Suprapubic skin (tissue), 3 donors: Measurements from ENCODE around the gene SLC25A10.

Experiments
- EP300 ChIP-seq: sonication (generic); formaldehyde crosslinking; IDR thresholded peaks from one replicate; pipeline ENCODE4 v1.6.1; 2017; ENCODE audit warnings: antibody characterized with exemption
- POLR2A ChIP-seq, 2 donors: fragments of 450-650 bp; IDR thresholded peaks; one replicate each; pipeline ENCODE4 v1.6.1; 2017; ENCODE audit warnings: antibody characterized with exemption in 2 of 2, mild to moderate bottlenecking in 2 of 2, moderate library complexity in 2 of 2
- TF ChIP-seq, protein P1 (sequence below), 2 donors: fragments of 200-600 bp in 1 of 2; fragments of 450-650 bp in 1 of 2; sonication (generic) in 1 of 2; IDR thresholded peaks; one replicate each; pipeline ENCODE4 v1.5.1; 2016 to 2019; ENCODE audit warnings: antibody characterized with exemption in 2 of 2, mild to moderate bottlenecking in 1 of 2, moderate library complexity in 1 of 2

DNA sequence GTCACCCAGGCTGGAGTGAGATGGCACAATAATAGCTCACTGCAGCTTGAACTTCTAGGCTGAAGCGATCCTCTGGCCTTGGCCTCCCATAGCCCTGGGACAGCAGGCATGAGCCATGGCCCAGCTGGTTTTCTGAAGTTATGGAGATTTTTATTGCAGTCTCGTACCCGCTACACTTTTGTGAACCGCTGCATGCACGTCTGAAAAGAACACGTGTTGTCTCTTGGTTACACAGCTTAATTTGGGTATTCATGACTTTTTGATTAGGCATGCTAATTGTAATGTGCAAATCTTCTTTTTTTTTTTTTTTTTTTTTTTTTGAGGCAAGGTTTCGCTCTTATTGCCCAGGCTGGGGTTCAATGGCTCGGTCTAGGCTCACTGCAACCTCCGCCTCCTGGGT is 13.4 kb downstream of the SLC25A10 start:
- TF ChIP-seq, protein P1, sequence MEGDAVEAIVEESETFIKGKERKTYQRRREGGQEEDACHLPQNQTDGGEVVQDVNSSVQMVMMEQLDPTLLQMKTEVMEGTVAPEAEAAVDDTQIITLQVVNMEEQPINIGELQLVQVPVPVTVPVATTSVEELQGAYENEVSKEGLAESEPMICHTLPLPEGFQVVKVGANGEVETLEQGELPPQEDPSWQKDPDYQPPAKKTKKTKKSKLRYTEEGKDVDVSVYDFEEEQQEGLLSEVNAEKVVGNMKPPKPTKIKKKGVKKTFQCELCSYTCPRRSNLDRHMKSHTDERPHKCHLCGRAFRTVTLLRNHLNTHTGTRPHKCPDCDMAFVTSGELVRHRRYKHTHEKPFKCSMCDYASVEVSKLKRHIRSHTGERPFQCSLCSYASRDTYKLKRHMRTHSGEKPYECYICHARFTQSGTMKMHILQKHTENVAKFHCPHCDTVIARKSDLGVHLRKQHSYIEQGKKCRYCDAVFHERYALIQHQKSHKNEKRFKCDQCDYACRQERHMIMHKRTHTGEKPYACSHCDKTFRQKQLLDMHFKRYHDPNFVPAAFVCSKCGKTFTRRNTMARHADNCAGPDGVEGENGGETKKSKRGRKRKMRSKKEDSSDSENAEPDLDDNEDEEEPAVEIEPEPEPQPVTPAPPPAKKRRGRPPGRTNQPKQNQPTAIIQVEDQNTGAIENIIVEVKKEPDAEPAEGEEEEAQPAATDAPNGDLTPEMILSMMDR (IDR thresholded peaks at IDR 0.05): no peak
- TF ChIP-seq EP300 (no peak), POLR2A (IDR thresholded peaks at IDR 0.05) (no peak)
